Ureter (tissue), 1 donor: ENCODE measurements around the gene FLYWCH2. TPM values are rescaled to one million over a fixed set of nuclear protein-coding genes. Genes with fewer than 3 reads are reported as not detected.
A peak's percentile ranks its signal among the peaks of the same experiment; 100 is the strongest.

Experiments used
- DNase-seq: peaks from one replicate; pipeline ENCODE4 v3.0.0-alpha.2; 2020; ENCODE audit warnings: low spot score
- total RNA-seq: library from RNA; stranded (reverse); gene quantifications from one replicate; pipeline ENCODE4 v1.2.4, GENCODE V29; 2023
- donor health status: DM: yes; HTN: yes; CAD: no.

FLYWCH2 gene
- 23.5 TPM for total RNA-seq

DNA sequence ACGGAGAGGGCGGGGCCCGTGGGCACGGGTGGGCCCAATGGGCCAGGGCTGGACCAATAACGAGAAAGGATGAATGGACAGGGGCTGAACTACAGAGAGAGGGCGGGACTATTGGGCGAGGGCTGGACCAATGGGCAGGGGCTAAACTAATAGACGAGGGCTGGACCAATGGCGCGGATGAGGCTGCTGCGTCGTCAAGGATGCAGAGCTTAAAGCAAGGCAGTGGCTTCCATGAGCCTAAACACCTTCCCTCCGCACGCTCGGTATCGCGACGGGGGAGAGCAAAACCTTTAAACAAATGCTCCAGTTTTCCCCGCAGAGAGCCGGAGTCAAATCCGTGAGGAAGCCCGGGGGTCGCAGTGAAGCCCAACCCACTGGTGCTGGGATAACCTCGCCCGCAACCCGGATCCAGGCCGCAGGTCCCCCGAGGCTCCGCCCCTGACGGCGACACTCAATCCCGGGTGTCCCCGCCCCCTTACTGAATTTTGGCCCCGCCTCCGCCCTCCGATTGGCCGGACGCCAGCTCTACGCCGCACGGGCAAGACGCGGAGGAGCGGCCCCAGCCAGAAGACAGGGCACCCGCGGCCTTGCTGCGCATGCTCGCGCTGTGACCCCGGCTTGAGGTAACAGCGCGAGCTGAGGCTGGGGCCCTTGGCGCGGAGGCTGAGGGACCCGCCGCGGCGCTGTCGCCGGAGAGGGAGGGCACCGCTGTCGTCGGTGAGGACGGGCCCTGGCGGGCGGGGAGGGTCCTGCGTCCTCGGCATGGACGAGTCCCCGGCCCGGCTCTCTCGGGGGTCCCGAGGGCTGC, at the start of gene FLYWCH2:
TSS of gene FLYWCH2 (plus strand) at position 566 of the 808 bp plus-strand sequence. CDS start 13,235 bp downstream, outside the sequence.
- peak; percentile 100 for DNase-seq

- no peak for DNase-seq
These were observed 49.2 kb upstream of the FLYWCH2 start for GRCh38 chr16:2833776-2834175.

DNA sequence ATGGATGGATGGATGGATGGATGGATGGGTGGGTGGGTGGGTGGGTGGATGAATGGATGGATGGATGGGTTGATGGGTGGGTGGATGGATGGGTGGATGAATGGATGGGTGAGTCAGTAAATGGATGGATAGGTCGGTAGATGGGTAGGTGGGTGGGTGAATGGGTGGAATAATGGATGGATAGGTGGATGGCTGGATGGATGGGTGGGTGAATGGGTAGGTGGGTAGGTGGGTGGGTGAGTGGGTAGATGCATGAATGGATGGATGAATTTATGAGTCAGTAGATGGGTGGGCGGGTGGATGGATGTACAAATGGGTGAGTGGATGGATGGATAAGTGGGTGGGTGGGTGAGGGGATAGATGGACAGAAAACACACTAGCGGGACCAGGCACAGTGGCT, 48.0 kb upstream of the FLYWCH2 start:
- DNase-seq = no peak

DNA sequence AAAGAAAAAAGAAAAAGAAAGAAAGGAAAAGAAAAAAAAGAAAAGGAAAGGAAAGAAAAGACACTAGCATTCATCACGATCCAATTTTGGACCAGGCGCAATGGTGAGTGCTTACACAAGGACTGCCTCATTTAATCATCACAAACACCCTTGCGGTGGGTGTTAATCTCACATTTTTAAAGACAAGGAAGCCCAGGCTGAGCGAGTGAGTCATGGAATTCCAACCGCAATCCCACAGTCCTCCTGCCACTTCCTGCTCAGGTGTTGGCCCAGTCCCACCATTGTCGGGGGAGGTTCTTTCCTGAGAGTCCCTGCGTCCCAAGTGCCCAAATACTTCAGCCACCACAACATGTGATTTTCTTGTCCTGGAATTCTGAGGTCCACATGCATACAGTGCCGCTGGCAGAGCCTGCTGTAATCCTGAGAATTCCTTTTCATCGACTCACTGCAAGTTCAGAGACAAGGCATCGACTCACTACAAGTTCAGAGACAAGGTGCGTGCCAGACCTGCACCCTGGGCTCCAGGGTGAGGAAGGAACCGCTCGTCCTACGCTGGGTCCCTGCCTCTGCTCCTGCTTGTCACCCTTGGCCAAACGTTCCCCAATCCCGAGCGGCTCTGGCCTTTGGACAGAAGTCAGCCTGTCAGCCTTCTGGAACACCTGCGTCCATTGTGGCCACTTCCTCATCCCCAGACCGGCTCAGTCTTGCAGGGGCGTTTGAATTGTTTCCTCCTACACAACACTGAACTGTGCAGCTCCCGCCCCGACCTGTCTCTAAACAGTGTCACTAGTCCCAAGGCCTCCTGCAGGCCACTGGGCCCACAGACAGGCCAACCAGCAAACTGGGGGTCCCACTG, 47.1 kb upstream of the FLYWCH2 start:
- peak; percentile 74 for DNase-seq

- DNase-seq = no peak
These were observed 46.1 kb upstream of the FLYWCH2 start for GRCh38 chr16:2836646-2837508.

DNA sequence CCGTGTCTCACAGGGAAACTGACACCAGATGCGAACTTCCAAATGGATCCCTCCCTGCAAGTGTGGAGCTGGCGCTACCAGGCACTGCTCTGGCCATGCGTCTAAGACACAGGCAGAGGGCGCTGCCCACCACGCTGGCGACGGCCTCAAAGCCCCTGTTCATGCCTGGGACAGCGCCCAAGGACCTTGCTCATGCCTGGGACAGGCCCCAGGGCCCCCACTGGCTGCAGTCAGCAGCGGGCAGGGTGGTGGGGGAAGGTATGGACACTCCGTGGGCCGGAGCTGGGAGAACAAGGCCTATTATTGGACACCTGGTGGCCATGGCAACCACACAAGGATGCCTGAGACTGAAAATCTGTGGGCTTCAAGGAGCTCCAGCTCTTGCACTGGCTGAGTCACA, 44.1 kb upstream of the FLYWCH2 start:
- no peak for DNase-seq

- no peak for DNase-seq
These were observed 43.2 kb upstream of the FLYWCH2 start for GRCh38 chr16:2839650-2840450.

- DNase-seq = no peak
These were observed 42.1 kb upstream of the FLYWCH2 start for GRCh38 chr16:2840914-2841313.

DNA sequence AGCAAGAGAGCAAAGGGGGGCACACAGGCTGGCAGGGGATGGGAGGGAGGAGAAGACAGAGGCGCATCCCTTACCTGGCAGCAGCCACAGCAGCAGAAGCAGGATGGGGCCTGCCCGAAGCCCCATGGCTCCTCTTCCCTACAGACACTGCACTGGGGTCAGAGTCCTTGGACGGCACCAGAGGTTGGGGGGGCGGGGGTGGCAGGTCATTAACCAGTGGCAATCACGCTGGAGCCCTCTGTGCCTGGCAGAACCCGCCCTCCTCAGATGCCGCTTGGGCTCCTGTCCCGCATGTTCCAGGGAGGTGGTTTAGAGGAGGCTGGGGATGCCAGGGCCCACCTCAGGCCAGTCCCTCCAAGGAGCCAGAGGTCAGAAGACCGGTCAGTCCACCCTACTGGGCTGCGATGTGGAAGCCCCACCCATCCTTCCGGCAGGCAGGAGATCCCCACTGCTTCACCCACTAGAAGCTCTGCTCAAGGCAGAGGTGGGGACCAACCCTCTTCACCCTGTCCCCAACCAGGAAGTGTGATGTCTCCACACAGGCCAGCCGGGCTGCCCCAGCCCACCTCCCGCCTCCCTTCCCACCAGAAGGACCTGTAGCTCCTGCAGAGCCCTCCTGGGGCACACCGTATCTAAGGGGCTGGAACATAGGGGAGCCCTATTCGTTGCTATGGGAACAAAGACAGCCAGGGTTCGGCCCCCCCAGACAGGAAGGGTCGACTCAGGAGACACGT, 41.2 kb upstream of the FLYWCH2 start:
- DNase-seq = no peak

- DNase-seq = no peak
These were observed 40.5 kb upstream of the FLYWCH2 start for GRCh38 chr16:2842340-2843000.

DNA sequence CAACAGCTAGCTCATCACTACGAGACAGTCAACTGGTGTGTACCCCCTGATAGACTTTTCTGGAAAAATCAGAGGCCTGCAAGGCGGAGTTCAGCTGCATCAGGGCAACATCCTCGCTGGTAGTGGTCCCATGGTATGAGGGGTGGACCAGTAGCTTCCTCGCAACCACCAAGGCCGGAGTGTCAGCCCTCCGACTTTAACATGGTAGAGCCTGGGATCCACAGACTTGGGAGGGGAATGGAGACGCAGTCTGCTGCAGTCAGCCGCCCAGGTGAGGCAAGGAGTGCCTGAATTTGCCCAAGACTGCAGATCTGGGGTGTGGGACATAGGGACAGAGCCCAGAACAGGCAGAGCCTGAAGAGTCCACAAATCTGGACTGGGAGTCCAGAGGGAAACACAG, 39.5 kb upstream of the FLYWCH2 start:
- DNase-seq = no peak

DNA sequence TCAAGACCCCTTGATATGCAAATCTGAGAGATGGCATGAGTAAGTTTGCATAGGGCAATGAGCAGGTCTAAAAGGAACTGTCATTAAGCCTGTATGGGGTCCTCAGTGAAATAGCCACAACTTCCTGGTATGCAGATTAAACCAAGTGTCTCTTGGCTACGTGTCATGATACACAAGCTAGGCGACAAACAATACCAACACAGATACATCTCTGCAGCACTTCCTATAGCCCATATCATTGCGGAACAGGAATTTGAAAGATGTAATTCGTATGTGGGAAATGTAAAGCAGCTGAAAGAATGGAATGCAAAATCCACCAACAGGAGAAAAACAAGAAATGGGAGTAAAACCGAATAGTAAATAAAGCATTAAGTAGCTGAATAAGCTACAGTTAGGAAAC, 37.9 kb upstream of the FLYWCH2 start:
- no peak for DNase-seq

GRCh38 chr16:2846511-2847310, 36.3 kb upstream of the FLYWCH2 start:
- no peak for DNase-seq

DNA sequence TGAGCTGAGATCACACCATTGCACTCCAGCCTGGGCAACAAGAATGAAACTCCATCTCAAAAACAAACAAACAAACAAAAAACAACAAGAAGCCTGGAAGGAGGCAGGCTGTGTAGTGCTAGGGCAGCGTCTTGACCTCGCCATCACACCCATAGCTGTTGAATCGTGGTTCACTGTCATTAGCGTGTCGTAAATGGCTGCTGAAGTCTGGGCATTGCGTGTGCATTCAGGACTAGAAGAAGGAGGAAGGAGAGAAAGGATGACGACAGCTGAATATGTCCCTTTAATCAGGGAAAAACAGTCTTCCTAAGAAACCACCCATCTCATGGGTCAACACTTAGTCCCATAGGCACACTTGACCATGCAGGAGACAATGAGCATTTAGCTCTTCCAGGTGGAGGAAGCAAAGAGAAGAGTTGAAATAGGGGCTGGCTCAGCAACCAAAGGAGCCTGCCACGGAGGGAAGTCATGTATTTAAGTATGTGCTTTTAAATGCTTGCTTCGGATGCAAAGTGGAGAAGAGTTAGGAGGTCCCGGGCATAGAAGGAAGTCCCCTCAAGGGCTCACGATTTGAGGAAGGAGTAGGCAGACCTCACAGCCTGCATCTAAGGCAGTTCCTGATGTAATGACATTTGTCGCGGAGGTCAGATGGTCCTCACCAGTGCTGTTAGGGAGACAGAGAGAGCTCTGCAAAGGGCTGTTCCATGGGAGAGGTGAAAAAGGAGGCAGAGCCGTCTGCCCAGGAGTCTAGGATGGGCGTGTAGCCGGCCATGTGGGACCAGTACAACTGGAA, 33.9 kb upstream of the FLYWCH2 start:
- no peak for DNase-seq

- DNase-seq = no peak
These were observed 30.8 kb upstream of the FLYWCH2 start for GRCh38 chr16:2852003-2852730.

DNA sequence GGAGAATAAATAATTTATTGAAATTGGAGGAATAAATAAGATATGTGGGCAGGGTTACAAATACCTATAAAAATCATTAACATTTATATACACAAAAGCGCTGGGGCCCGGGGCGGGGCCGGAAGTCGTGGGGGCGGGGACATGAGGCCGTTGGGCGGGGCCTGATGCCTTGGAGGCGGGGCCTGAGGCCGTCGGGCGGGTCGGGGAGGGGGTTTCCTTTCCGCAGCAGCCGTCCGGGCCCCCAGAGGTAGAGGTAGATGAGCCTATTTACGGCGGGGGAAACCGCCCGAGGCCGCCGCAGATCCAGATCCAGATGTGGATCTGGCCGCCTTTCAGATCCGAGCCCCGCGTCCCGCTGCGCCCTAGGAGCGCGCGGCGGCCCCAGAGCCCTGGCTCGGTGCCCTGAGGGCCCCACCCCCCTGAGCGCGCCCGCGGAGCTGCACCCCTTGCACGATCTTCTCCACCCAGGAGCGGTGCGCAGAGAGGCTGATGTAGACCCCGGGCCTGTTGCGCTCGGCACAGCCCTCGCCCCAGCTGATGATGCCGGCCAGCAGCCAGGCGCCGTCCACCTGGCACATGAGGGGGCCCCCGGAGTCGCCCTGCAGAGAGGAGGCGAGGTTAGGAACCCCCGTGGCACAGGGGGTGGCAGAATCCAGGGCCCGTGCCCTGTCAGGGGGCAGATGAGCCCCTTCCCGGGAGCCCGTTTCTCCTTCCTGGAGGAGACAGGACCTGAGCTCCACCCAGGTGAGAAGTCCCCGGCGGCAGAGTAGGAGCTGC, 30.1 kb upstream of the FLYWCH2 start:
- DNase-seq = no peak
